H1 (cell line): ENCODE results near the gene NME7. TPM values are rescaled to one million over a fixed set of nuclear protein-coding genes. Genes with fewer than 3 reads are reported as not detected.

ENCODE experiments used
- BCL11A ChIP-seq, 2 experiments: IDR thresholded peaks; one replicate each; pipeline ENCODE4 v1.6.1; 2011; ENCODE audit warnings: low read depth in 2 of 2, low read length in 2 of 2, mild to moderate bottlenecking in 2 of 2
- CTCF ChIP-seq, 3 experiments: IDR thresholded peaks; 1 replicate in 2 of 3; 2 replicates in 1 of 3; pipeline versions ENCODE4 v1.5.1 to v1.6.1; 2011; ENCODE audit warnings: low read length in 3 of 3, mild to moderate bottlenecking in 3 of 3, inconsistent platforms in 2 of 3, low read depth in 1 of 3, moderate library complexity in 1 of 3; ENCODE audit not compliant: insufficient read depth in 1 of 3; ENCODE audit errors: control extremely low read depth in 1 of 3
- JUND ChIP-seq: IDR thresholded peaks from 2 replicates; pipeline ENCODE4 v1.6.1; 2011; ENCODE audit warnings: mild to moderate bottlenecking, improper control_type of control experiment, low read length
- KDM4A ChIP-seq: IDR thresholded peaks from one replicate; pipeline ENCODE4 v1.7.1; 2012; ENCODE audit warnings: low read depth, mild to moderate bottlenecking, moderate library complexity, low read length, inconsistent platforms; ENCODE audit not compliant: severe bottlenecking
- KDM5A ChIP-seq: fragments of 200-600 bp; IDR thresholded peaks from 2 replicates; pipeline ENCODE4 v1.7.1; 2012; ENCODE audit warnings: mild to moderate bottlenecking, low read length, inconsistent platforms, mixed read lengths
- MAFK ChIP-seq: IDR thresholded peaks from 2 replicates; pipeline ENCODE4 v1.6.1; 2012; ENCODE audit warnings: low read depth, mild to moderate bottlenecking, improper control_type of control experiment, low read length
- NRF1 ChIP-seq: IDR thresholded peaks from 2 replicates; pipeline ENCODE4 v1.6.1; 2011; ENCODE audit warnings: mild to moderate bottlenecking, low read depth, low read length, improper control_type of control experiment
- RAD21 ChIP-seq, 2 experiments: IDR thresholded peaks in 1 of 2; conservative IDR thresholded peaks in 1 of 2; 2 replicates each; pipeline ENCODE4 v1.6.1; 2011; ENCODE audit warnings: low read depth in 2 of 2, low read length in 2 of 2, improper control_type of control experiment in 1 of 2, inconsistent platforms in 1 of 2, mild to moderate bottlenecking in 1 of 2, moderate library complexity in 1 of 2
- RBBP5 ChIP-seq: IDR thresholded peaks from 2 replicates; pipeline ENCODE4 v1.7.1; 2012; ENCODE audit warnings: low read depth, mild to moderate bottlenecking, inconsistent platforms, low read length, moderate library complexity, borderline replicate concordance
- RFX5 ChIP-seq: IDR thresholded peaks from 2 replicates; pipeline ENCODE4 v1.6.1; 2011; ENCODE audit warnings: low read depth, low read length, improper control_type of control experiment, borderline replicate concordance
- RXRA ChIP-seq: IDR thresholded peaks from 2 replicates; pipeline ENCODE4 v1.6.1; 2011; ENCODE audit warnings: low read depth, mild to moderate bottlenecking, low read length, moderate library complexity; ENCODE audit not compliant: insufficient read depth
- SAP30 ChIP-seq: fragments of 300-600 bp; sonication (generic); IDR thresholded peaks from 2 replicates; pipeline ENCODE4 v1.7.1; 2012; ENCODE audit warnings: low read length, moderate library complexity, mild to moderate bottlenecking, inconsistent platforms; ENCODE audit not compliant: insufficient read depth, insufficient replicate concordance
- SIRT6 ChIP-seq: IDR thresholded peaks from one replicate; pipeline ENCODE4 v1.7.1; 2012; ENCODE audit warnings: low read length, inconsistent platforms
- SIX5 ChIP-seq: IDR thresholded peaks from 2 replicates; pipeline ENCODE4 v1.6.1; 2011; ENCODE audit warnings: mild to moderate bottlenecking, low read depth, low read length
- SP2 ChIP-seq: IDR thresholded peaks from 2 replicates; pipeline ENCODE4 v1.6.1; 2012; ENCODE audit warnings: mild to moderate bottlenecking, low read length, inconsistent platforms
- SP4 ChIP-seq: IDR thresholded peaks from 2 replicates; pipeline ENCODE4 v1.6.1; 2012; ENCODE audit warnings: low read length, inconsistent platforms
- SRF ChIP-seq: IDR thresholded peaks from 2 replicates; pipeline ENCODE4 v1.6.1; 2011; ENCODE audit warnings: mild to moderate bottlenecking, low read depth, low read length, moderate library complexity
- SUZ12 ChIP-seq: fragments of 200-600 bp; sonication (generic); IDR thresholded peaks from 2 replicates; pipeline ENCODE4 v1.6.1; 2012; ENCODE audit warnings: mild to moderate bottlenecking, inconsistent platforms, low read length, moderate library complexity, mixed read lengths
- TBP ChIP-seq: IDR thresholded peaks from 2 replicates; pipeline ENCODE4 v1.6.1; 2011; ENCODE audit warnings: low read depth, low read length, improper control_type of control experiment
- TEAD4 ChIP-seq: IDR thresholded peaks from 2 replicates; pipeline ENCODE4 v1.6.1; 2012; ENCODE audit warnings: low read depth, low read length, inconsistent platforms, mixed read lengths
- USF2 ChIP-seq: IDR thresholded peaks from 2 replicates; pipeline ENCODE4 v1.6.1; 2011; ENCODE audit warnings: low read length, improper control_type of control experiment
- YY1 ChIP-seq: IDR thresholded peaks from 2 replicates; pipeline ENCODE4 v1.6.1; 2011; ENCODE audit warnings: low read depth, mild to moderate bottlenecking, low read length
- polyA plus RNA-seq, 7 experiments: library from polyadenylated mRNA; depleted of rRNA in 3 of 7; stranded (reverse) in 5 of 7; unstranded in 2 of 7; fragments of >200 nt in 5 of 7; fragments of 200-250 nt in 2 of 7; gene quantifications; 1 replicate in 5 of 7; 2 replicates in 1 of 7; 4 replicates in 1 of 7; pipeline versions ENCODE4 v1.2.1 to v1.2.3, GENCODE V29; 2011 to 2013; ENCODE audit warnings: missing spikeins in 2 of 7, mixed read lengths in 2 of 7
- total RNA-seq: library from RNA; stranded (reverse); fragmentation: NEBNext Ultra II Directional; extraction: Animal tissue kit (Norgen Biotek cat#: 25700); gene quantifications from 2 replicates; pipeline ENCODE4 v1.2.1, GENCODE V29; 2021

Gene NME7
- total and polyA plus RNA-seq, 2 of the 8 experiments (the other 6 are each of a cell fraction or from before 2014, with no cell fraction given), result 11.6 to 28.5 TPM

GRCh38 chr1:169367686-169368405 is at the start of gene NME7, which contains the start of gene BLZF1 (continued):
- TF ChIP-seq BCL11A (IDR thresholded peaks at IDR 0.05; ENCODE audit: low read depth in 2 of 2, low read length in 2 of 2) (no peak), RBBP5 (no peak), TBP (0 out of 2 replicates have a peak, but pooled peaks have one; percentile 12), KDM4A (no peak), JUND (no peak), SIX5 (no peak), RXRA (no peak), RAD21 (IDR thresholded peaks at IDR 0.05 in 1 of 2, conservative IDR thresholded peaks at IDR 0.05 in 1 of 2; ENCODE audit: low read depth in 2 of 2, low read length in 2 of 2) (no peak), CTCF (IDR thresholded peaks at IDR 0.05; ENCODE audit: control extremely low read depth in 1 of 3, insufficient read depth in 1 of 3, low read depth in 1 of 3, low read length in 3 of 3) (no peak), SIRT6 (no peak), USF2 (no peak), TEAD4 (no peak), NRF1 (no peak), SAP30 (peak; percentile 61), SRF (no peak), SP2 (no peak), YY1 (peak; percentile 76), MAFK (no peak), RFX5 (no peak), KDM5A (no peak), SUZ12 (no peak), SP4 (peak; percentile 24; the same call in 1 of the 2 replicates)
